Measurements from ENCODE around the gene CDK9.
"Not testable (repeated sequence)": the region's sequence is repeated elsewhere in the genome, so short reads cannot be mapped to it uniquely, and the experiment has no call there.

Gene CDK9

GRCh38 chr9:127780126-127780885, 5.5 kb upstream of the CDK9 start:
- no peak for DNase-seq (ENCODE audit: low read depth)

DNA sequence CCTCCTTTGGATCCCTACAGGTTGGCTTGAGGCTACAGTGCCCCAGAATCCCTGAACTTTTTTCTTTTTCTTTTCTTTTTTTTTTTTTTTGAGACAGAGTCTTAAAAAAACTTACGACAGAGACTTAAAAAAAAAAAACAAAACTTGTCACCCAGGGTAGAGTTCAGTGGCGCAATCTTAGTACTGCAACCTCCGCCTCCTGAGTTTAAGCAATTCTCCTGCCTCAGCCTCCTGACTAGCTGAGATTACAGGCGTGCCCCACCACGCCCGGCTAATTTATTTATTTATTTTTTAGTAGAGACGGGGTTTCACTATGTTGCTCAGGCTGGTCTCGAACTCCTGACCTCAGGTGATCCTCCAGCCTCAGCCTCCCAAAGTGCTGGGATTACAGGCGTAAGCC, 4.9 kb upstream of the CDK9 start:
- not testable (repeated sequence) for DNase-seq (ENCODE audit: low read depth)

- no peak for DNase-seq (ENCODE audit: low read depth)
Measured at GRCh38 chr9:127781806-127782205, 4.0 kb upstream of the CDK9 start.

- DNase-seq (ENCODE audit: low read depth): no peak
Measured at GRCh38 chr9:127783111-127784008, 2.5 kb upstream of the CDK9 start.

GRCh38 chr9:127785023-127785932, 556 bp upstream of the CDK9 start:
- peak; percentile 23 for DNase-seq (ENCODE audit: low read depth)

DNA sequence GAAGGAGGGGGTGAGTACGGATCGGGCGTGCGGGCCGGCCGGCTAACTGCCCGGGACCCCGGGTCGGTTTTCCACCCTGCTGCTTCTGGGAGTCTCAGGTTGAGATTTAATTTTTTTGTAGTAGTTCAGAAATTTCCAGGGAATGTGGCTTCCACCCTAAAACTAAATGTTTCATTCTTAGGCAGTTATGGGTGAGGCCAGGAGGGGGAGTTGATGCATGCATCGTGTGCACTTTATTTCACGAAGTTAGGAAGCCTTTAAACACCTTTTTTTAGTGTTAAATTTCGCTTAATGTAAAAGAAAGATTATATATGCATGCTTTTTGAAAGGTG, 905 bp downstream of the CDK9 start:
- no peak for DNase-seq (ENCODE audit: low read depth)

- no peak for DNase-seq (ENCODE audit: low read depth)
Measured at GRCh38 chr9:127788337-127789011, 2.6 kb downstream of the CDK9 start.

- no peak for DNase-seq (ENCODE audit: low read depth)
Measured at GRCh38 chr9:127789179-127789578, 3.3 kb downstream of the CDK9 start.

- no peak for DNase-seq (ENCODE audit: low read depth)
Measured at GRCh38 chr9:127790094-127790855, 4.4 kb downstream of the CDK9 start.

DNA sequence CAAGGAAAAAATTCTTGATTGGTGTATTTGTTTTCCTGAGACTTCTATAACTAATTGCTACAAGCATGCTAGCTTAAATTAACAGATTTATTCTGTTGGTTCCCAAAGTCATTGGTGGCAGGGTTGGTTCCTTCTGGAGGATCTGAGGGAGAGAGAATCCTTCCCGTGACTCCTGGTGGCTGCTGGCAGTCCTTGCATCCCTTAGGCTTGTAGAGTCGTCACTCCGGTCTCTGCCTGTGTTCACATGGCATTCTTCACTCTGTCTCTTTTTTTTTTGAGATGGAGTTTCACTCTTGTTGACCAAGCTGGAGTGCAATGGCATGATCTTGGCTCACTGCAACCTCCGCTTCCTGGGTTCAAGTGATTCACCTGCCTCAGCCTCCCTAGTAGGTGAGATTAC, 5.3 kb downstream of the CDK9 start:
- no peak for DNase-seq (ENCODE audit: low read depth)

- no peak for DNase-seq (ENCODE audit: low read depth)
Measured at GRCh38 chr9:127792417-127793031, 6.7 kb downstream of the CDK9 start.

DNA sequence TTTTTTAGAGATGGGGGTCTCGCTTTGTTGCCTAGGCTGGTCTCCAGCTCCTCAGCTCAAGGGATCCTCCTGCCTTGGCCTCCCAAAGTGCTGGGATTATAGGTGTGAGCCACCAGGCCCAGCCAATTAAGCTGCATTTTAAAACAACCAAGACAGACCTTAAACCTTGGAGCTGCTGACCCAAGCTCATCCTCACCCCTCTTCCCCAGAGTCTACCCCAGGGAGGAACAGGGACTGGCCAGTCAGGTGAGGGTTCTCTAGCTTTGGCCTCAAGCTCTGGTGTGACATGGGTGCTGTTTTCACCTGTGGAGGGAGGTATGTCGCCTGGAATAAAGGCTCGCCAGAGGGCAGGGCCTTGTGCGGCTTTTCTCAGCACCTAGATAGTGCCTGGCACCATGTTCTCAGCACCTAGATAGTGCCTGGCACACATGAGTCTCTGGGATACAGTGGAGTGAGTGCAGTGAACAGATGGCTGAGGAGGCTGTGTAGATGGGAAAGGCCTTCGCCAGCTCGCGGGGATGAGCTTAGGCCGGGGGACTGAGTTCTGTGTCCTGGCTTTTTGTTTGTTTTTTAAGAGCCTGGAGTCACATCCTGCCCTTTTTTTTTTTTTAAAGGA, 7.4 kb downstream of the CDK9 start:
- no peak for DNase-seq (ENCODE audit: low read depth)

DNA sequence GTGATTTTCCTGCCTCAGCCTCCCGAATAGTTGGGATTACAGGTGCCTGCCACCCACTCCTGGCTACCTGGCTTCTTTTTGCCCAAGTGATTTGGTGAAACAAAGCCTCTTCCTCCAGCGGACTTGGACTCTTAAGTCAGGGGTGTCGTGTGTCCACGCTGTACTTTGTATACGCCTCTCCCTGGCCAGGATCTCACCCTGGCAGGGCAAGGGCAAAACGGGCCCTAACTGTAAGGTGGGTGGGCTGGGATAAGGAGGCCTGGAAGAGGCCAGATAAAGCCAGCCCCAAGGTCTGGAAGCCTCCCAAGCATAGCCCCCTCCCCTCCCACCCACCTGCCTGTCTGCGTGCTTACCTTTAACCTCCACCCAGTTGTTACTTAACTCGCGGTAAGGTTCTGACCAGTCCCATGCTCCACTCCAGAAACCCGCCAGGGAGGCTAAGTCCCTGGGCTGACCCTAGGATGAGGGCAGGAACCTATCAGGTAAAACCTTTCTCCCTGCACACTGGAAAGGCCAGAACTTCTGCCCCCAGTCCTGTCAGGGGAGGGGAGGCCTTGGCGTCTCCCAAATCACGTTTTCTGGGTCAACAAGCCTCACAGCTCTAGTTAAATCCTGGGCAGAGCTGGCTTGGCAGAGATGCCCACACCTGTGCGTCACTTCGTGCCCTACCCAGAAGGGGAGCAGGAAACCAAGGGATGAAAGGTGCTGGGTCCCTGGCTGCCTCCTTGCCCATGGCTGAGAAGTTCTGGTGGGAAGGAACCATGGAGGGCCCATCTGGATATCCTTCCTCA, 8.4 kb downstream of the CDK9 start:
- DNase-seq (ENCODE audit: low read depth): no peak

- no peak for DNase-seq (ENCODE audit: low read depth)
Measured at GRCh38 chr9:127796225-127796813, 10.5 kb downstream of the CDK9 start.

DNA sequence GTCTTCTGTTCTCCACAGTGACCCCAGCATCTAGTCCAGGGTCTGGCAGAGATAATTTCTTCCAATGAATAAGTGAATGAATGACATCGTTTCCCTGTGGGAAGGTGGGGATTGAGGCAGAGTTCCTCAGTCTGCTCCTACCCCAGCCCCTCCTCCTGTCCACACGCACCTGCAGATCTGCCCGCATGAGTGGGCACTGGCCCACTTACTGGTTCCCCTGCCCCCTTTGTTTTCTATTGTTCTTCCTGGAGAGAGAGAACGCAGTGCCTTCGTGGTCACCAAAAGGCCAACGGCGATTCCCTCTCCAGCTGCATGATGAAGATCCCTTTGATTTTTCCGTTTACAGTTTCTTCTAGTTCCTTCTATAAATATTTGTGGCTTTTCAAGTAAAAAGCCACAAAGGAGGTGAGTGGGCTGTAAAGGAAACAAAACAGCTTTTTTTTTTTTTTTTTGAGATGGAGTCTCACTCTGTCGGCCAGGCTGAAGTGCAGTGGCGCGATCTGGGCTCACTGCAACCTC, 11.1 kb downstream of the CDK9 start:
- DNase-seq (ENCODE audit: low read depth): no peak

DNA sequence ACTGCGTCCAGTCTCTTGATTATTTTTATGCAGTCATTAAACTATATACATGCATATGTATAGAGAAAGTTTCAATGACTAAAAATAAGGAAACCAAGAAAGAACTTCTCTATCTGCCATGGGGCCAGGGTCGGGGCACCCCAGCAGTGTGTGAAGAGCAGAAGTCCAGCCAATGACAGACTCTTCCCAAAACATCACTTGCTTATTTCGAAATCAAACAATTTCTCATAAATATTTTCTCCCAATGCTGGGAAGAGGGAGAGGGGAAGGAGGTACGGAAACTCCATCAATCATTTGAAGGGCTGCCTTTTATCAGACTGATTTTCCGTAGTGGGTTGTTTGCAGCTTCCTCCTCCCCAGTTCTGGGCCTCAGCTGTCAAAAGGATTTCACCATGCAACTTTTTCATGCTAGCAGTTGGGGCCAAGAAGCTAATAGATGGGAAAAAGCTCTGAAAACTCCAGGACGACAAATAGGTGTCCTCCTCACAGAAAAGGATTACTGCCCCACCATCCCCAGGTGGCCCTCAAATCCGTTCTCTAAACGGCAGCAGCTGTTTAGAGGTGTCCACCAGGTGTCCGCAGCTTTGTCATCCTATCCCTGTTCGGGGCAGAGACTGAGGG, 16.2 kb downstream of the CDK9 start:
- no peak for DNase-seq (ENCODE audit: low read depth)

DNA sequence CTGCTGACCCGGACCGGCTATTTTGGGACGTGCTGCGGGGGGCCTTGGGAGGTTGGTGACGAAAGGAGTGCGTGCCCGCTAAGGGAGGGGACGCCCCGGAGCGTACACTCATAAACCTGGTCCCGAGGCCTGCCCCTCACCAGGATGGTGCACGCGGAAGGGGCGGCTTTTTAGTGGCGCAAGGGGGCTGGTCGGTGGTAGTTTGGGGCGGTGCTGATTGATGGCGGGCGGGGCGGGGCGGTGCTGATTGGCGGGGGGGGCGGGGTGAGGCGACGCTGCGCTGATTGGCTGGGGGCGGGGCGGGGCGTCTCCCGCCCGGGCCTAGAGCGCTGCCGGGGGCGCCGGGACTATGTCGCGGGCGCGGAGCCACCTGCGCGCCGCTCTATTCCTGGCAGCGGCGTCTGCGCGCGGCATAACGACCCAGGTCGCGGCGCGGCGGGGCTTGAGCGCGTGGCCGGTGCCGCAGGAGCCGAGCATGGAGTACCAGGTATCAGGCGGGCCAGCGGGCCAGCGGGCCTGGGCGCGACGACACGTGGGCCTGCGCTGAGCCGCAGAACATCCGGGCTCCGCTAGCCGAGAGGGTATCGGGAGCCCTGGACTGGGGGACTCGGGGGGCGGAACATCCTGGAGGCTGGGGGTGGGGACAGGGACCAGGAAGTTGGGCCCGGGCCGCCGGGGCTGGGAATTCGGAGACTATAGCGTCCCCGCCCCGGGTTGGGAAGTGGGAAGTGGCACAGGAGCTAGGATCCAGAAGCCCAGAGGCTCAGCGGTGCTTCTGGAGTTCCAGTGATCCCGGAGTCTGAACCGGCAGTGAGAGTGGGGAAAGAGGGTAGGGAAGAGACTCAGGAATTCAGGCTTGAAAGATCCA, 17.0 kb downstream of the CDK9 start, which contains the start of gene FPGS:
Gene FPGS (plus strand): TSS at position 307 of the 868 bp plus-strand sequence. CDS start 43 bp downstream, at position 350.
- DNase-seq (ENCODE audit: low read depth): peak; percentile 51

All from HS-5 (cell line).